Keratinocyte (primary cell): Measurements from ENCODE around the gene LFNG.

Experiments used
- CTCF ChIP-seq, 3 experiments: IDR thresholded peaks in 1 of 3; conservative IDR thresholded peaks in 1 of 3; optimal IDR thresholded peaks in 1 of 3; 2 replicates in 2 of 3; 3 replicates in 1 of 3; pipeline versions ENCODE3 to v1.5.1; 2011; ENCODE audit warnings: low read length in 3 of 3, mild to moderate bottlenecking in 3 of 3, moderate library complexity in 2 of 3, control low read depth in 1 of 3, inconsistent platforms in 1 of 3; ENCODE audit not compliant: insufficient read depth in 2 of 3; ENCODE audit errors: extremely low read depth in 1 of 3
- EZH2 ChIP-seq: IDR thresholded peaks from one replicate; pipeline ENCODE4 v1.6.1; 2012; ENCODE audit warnings: inconsistent platforms, mild to moderate bottlenecking, low read length, moderate library complexity

GRCh38 chr7:2470204-2471021, 49.2 kb upstream of the LFNG start:
- TF ChIP-seq CTCF (optimal IDR thresholded peaks at IDR 0.05 in 1 of 3, IDR thresholded peaks at IDR 0.05 in 1 of 3, conservative IDR thresholded peaks at IDR 0.05 in 1 of 3; ENCODE audit: extremely low read depth in 1 of 3, insufficient read depth in 2 of 3, low read length in 3 of 3) (no peak), EZH2 (no peak)
